GM12875 (cell line): Measurements from ENCODE around the gene PDS5B.

Experiments used
- H3K4me3 ChIP-seq: one replicate; pipeline ENCODE4 v1.5.1; 2011; ENCODE audit warnings: low read depth, low read length, control low read depth
- CTCF ChIP-seq: IDR thresholded peaks from 2 replicates; pipeline ENCODE4 v1.5.1; 2011; ENCODE audit warnings: low read depth, mild to moderate bottlenecking, control low read depth, inconsistent platforms, low read length, moderate library complexity, borderline replicate concordance; ENCODE audit not compliant: insufficient read depth

The PDS5B gene

GRCh38 chr13:32645854-32646253, 59.6 kb downstream of the PDS5B start:
- no peak overlapping the region for H3K4me3 ChIP-seq
- no peak for TF ChIP-seq CTCF

GRCh38 chr13:32647926-32648325, 61.7 kb downstream of the PDS5B start:
- TF ChIP-seq CTCF: 0 out of 2 replicates have a peak, but pooled peaks have one; percentile 11
- no peak overlapping the region for H3K4me3 ChIP-seq

GRCh38 chr13:32650705-32651311, 64.6 kb downstream of the PDS5B start:
- peak; percentile 74; the same call in 1 of the 2 replicates for TF ChIP-seq CTCF

GRCh38 chr13:32657309-32657708, 71.1 kb downstream of the PDS5B start:
- no peak overlapping the region for H3K4me3 ChIP-seq
- TF ChIP-seq CTCF: no peak

More at GRCh38 chr13:32650705-32651311, 64.6 kb downstream of the PDS5B start:
- H3K4me3 ChIP-seq: no peak overlapping the region

GRCh38 chr13:32659736-32660135, 73.5 kb downstream of the PDS5B start:
- no peak overlapping the region for H3K4me3 ChIP-seq
- no peak for TF ChIP-seq CTCF

- TF ChIP-seq CTCF: no peak
Measured at GRCh38 chr13:32660227-32660626, 74.0 kb downstream of the PDS5B start.

GRCh38 chr13:32661685-32662084, 75.4 kb downstream of the PDS5B start:
- no peak overlapping the region for H3K4me3 ChIP-seq
- TF ChIP-seq CTCF: no peak

More at GRCh38 chr13:32660227-32660626, 74.0 kb downstream of the PDS5B start:
- no peak overlapping the region for H3K4me3 ChIP-seq
